Left kidney (tissue), 2 donors: ENCODE data around the gene WWP2. TPM values are rescaled to one million over a fixed set of nuclear protein-coding genes. Genes with fewer than 3 reads are reported as not detected.
"Not testable (repeated sequence)": the region's sequence is repeated elsewhere in the genome, so short reads cannot be mapped to it uniquely, and the experiment has no call there.

Experiments
- DNase-seq: peaks from one replicate; pipeline ENCODE4 v3.0.0-alpha.2; 2013
- polyA plus RNA-seq: library from polyadenylated mRNA; unstranded; fragments of 120-200 nt; gene quantifications from one replicate; pipeline ENCODE4 v1.2.1, GENCODE V29; 2013; ENCODE audit not compliant: insufficient read length

The WWP2 gene
- polyA plus RNA-seq, 1 donor: 46.2 TPM

DNA sequence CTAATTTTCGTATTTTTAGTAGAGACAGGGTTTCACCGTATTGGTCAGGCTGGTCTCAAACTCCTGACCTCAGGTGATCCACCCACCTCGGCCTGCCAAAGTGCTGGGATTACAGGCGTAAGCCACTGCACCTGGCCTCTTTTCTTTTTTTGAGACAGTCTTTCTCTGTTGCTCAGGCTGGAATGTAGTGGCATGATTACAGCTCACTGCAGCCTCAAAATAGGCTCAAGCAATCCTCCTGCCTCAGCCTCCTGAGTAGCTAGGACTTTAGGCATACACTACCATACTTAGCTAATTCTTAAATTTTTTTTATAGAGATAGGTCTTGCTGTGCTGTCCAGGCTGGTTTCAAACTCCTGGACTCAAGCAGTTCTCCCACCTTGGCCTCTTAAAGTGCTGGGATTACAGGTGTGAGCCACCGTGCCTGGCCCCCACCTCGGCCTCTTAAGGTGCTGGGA, 29.3 kb downstream of the WWP2 start:
- DNase-seq: not testable (repeated sequence)

DNA sequence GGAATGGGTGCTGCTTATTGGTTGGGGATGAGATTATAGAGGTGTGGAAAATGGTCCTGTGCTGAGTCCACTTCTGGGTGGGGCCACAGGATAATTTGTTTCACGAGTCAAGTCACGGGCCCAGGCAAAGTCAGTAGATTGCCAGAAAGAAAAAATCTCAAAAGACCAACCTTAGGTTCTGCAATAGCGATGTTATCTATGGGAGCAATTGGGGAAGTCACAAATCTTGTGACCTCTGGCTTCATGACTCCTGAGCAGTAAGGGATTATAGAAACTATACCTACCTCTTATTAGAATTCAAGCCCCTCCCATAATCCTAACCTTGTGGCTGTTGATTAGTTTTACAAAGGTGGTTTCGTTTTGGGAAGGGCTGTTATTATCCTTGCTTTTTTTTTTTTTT, 31.4 kb downstream of the WWP2 start:
- no peak for DNase-seq

DNA sequence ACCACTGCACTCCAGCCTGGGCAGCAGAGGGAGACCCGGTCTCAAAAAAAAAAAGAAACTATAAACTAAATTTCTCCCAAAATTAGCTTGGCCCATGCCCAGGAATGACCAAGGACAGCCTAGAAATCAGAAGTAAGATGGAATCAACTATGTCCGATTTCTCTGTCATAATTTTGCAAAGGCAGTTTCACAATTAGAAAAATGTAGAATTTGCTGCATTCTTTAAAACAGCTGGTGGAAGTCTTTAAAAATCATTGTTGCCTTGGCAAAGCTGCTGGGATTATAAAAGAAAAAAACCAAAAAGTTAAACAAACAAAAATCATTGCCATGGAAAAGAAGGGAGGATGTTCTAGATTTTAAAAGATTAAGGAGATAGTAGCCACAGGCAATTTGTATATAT, 32.4 kb downstream of the WWP2 start:
- DNase-seq: no peak

DNA sequence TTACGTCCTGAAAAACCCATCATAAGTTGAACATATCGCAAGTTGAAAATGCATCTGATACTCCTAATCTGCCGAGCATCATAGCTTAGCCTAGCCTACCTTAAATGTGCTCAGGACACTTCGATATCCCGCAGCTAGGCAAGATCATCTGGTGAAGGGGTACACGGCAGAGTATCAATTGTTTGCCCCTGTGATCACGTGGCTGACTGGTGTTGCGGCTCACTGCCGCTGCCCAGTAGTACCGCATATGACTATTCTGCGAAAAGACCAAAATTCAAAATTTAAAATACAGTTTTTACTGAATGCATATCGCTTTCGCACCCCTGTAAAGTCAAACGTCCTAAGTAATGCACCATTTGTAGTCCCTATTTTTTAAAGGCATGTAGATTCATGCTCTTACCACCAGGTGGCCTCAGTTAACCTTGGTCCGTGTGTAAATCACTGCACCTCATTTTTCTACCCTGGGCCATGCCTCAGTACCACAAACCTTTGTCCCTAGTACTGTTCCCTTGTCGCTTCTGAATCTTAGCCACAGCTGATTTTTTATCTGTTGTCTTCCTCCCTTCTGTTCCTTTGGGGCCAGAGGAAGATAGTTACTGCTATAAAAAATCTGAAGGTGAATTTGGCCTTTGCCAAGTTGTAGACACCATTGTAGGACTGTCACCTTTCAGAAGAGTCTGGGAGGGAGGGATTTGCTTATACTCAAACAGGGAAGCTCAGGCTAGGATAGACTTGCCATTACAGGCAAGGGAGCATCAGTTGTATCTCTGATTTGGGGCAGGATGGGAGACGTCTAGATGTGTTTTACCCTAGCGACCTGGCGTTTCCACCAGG, 34.4 kb downstream of the WWP2 start:
- DNase-seq: peak; percentile 78

DNA sequence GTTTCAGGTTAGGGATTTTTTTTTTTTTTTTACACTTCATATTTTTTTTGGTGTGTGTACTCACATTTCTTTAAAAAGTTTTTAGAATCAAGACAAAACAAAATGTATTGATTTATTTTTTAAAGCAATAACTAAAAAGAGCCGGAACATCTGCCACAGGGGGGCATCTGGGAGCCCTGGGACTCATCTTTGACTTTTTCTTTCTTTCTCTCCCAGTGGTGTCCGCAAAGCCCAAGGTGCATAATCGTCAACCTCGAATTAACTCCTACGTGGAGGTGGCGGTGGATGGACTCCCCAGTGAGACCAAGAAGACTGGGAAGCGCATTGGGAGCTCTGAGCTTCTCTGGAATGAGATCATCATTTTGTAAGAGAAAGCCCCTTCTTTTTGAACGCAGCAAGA, 36.3 kb downstream of the WWP2 start:
- DNase-seq: no peak

DNA sequence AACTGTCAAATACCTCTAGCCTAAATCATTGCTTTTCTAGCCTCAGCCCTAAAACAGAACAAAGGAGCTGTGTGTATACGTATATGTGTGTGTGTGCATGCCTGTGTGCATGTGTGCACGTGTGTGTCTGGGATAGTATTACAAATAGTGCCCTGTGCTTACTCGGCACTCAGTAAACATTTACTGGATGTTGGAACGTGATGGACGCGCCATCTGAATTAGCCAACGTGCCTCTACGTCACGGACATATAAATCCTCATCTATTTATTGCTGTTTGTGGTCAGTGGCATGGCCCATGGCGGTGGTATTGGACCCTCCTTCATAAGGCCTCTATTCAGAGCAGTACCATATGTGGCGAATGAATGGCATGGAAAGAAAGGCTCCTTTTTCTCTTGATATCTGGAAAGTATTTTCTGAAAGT, 37.5 kb downstream of the WWP2 start:
- DNase-seq: no peak

DNA sequence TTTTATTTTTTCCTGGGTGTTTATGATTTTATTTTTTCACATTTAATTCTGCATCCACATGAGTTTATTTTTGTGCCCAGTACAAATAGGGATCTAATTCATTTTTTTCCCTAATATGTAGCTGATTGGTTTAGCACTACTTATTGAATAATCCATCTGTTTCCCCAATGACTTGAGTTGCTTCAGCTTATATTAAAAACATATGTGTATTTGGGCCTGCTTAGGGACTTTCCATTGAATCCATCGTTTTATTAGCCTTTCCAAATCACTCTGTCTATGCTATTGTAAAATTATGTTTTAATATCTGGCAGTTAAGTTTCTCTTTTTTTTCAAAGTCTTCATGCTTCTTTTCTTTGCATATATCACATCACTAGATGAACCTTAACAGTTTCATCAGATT, 42.2 kb downstream of the WWP2 start:
- DNase-seq: no peak

DNA sequence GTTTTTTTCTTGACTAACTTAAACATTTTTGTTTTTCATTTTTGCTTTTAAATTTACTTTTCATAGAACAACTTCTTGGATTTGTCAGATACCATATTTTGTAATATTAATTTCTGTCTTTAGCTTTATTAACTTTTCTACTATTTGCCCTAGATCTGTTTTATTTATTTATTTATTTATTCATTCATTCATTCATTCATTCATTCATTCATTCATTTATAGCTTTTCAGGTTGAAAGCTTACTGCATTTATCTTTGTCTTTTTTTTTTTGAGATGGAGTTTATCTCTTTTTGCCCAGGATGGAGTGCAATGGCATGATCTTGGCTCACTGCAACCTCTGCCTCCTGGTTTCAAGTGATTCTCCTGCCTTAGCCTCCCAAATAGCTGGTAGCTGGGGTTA, 44.6 kb downstream of the WWP2 start:
- DNase-seq: not testable (repeated sequence)

DNA sequence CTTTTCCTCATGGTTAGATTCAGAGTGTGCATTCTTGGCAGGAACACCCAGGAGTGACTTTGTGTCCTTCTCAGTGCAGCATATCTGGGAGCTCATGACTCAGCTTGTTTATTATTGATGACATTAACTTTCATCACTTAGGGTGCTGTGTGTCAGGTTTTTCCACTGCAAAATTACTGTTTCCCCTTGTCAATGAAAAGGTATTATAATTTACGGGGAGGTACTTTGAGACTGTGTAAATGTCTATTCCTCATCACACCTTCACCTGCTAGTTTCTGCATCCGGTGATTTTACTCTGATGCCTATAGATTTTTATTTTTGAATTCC, 50.5 kb downstream of the WWP2 start:
- DNase-seq: no peak

DNA sequence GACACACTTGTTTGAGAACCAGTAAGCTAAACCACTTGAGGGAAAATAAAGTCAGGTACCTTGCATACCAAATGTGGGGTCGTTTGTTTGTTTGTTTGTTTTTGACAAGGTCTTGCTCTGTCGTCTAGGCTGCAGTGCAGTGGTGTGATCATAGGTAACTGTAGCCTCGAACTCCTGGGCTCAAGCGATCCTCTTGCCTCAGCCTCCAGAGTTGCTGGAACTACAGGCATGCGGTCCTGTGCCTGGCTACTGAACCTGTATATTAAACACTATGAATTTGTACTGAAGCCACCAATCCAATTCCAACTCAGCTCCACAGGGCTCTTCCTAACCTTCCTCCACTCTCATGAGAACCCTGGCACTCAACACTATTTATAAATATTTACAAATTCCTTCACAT, 51.9 kb downstream of the WWP2 start:
- DNase-seq: no peak

DNA sequence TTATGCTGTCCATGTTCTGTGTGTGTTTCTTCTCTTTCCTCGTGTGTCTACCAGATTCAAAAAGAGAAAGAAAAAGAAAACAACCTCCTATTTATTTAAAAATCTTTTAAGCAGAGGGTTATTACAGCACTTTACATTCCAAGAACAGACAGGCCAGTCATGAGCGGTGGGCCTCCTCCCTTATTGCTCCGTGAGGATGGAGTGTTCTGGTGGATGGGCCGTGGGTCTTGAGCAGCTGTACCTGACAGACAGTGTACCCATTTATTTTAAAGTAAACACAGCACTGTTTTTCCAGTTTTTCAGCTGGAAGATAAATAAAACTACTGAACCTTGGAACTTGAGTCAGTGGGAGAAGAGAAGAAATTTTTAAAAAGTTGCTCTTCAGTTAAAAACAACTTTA, 52.4 kb downstream of the WWP2 start:
- no peak for DNase-seq

DNA sequence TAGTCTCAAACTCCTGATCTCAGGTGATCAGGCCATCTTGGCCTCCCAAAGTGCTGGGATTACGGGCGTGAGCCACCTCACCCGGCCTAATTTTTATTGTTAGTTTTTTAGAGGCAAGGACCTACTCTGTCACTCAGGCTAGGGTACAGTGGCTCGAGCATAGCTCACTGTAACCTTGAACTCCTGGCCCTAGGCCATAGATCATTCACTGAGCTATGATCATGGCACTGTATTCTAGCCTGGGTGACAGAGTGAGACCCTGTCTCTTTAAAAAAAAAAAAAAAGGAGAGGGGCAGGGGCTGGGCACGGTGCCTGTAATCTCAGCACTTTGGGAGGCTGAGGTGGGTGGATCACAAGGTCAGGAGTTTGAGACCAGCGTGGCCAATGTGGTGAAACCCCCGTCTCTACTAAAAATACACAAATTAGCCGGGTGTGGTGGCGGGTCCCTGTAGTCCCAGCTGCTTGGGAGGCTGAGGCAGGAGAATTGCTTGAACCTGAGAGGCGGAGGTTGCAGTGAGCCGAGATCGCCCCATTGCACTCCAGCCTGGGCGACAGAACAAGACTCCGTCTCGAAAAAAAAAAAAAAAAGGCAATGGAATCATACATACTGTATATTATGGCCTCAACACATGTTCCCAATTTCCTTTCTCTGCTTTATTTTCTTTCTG, 53.2 kb downstream of the WWP2 start:
- DNase-seq: not testable (repeated sequence)

DNA sequence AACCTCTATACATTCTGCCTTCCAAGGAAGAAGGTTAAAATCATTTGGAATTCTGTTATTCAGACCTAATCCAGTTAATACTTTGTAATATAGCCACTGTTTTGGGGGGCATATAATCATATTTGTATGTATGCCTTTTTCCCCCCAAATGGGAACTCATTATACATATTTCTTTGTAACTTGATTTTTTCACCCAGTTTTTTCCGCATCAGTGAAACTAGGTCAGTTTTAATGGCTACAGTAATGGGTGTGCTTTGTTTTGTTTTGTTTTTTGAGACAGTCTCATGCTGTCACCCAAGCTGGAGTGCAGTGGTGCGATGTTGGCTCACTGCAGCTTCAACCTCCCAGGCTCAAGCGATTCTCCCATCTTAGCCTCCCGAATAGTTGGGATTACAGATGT, 54.9 kb downstream of the WWP2 start:
- DNase-seq: no peak

DNA sequence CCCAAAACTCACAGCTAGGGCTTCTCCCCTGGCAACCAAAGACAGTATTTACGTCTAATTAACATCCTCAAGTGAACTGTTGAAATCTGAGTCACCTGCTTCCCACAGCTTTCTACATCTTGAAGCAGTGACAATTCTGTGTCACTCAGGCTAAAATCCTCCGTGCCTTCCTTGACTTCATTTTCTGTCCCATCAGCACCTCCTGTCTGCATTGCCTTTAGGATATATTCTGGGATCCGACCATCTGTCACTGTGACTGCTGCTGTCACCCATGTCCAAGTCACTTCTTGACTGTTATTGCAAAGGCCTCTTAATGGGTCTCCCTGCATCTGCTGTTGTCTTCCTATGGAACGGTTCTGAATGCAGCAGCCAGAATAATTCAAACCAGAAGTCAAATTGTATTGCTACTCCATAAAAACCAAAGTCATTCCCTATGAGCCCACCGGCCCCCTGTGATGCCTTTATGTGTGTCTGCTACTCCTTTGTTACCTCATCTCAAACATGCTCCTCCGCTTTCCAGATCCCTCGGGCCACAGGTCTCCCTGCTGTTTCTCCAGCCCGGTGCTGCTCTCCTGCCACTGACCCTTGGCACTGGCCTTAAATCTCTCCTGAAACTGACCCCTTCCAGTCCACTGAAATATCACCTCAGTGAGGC, 56.9 kb downstream of the WWP2 start:
- DNase-seq: no peak

DNA sequence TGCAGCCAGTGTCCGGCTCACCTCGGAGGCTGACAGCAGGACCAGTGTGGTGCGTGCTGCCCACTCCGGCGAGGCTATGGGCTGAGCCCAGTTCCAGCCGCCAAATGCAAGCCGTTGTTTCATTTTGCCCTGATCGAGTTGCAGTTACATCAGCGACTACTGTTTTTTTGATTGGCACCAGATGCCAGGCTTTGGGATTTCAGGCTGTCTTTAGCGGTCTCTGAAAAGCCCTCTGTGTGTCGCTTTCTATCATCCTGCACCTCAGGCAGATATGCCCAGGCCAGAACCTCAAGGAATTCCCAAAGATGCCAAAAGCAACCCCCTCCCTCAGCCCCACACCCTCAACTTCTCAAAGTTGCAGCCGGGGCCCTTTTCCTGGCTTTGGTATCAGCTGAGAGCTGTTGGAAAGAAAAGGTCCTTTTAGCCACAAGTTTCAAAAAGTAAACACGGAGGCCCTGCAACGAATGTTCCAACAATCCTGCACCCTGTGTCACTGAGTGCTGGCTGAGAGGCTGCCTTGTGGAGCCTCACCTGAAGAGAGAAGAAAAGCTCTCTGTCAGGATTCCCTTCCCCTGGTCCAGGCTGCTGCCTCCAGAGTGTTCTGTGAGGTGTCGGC, 58.9 kb downstream of the WWP2 start:
- no peak for DNase-seq

DNA sequence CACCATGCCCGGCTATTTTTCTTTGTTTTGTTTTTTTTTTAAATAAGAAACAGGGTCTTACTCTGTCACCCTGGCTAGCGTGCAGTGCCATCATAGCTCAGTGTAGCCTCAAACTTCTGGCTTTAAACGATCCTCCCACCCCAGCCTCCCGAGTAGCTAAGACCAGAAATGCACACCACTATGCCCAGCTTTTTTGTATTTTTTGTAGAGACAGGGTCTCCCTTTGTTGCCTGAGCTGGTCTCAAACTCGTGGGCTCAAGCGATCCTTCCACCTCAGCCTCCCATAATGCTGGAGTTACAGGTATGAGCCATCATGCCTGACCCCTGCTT, 59.7 kb downstream of the WWP2 start:
- DNase-seq: no peak

DNA sequence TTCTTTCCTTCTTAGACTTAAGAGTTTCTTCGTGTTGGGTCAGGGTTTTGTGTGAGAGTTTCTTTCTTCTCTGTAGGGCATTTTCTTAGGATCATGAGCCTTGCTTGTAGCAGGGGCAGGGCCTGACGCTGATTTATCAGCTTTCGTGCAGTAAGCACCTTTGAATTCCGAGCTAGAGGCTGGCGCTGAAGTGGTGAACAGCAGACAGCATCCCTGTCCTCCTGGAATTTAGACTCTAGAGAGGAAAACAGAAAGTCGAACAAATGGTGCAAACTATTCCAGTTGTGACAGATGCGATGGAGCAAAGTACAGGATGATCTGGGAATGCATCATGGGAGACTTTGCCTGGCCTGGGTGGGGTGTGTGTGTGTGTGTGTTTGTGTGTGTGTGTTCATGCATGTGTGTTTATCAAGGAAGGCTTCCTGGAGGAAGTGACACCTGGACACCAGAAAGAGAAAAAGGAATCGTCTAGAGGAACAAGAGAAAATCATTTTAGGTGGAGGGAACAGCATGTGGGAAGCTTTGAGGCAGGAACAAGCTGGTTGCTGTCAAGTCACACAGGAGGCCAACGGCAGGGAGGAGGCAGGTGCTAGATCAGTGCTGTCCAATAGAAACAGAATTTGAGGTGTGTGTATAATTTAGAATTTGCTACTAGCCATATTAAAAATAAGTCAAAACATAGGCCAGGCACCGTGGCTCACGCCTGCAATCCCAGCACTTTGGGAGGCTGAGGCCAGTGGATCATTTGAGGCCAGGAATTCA, 60.2 kb downstream of the WWP2 start:
- no peak for DNase-seq

DNA sequence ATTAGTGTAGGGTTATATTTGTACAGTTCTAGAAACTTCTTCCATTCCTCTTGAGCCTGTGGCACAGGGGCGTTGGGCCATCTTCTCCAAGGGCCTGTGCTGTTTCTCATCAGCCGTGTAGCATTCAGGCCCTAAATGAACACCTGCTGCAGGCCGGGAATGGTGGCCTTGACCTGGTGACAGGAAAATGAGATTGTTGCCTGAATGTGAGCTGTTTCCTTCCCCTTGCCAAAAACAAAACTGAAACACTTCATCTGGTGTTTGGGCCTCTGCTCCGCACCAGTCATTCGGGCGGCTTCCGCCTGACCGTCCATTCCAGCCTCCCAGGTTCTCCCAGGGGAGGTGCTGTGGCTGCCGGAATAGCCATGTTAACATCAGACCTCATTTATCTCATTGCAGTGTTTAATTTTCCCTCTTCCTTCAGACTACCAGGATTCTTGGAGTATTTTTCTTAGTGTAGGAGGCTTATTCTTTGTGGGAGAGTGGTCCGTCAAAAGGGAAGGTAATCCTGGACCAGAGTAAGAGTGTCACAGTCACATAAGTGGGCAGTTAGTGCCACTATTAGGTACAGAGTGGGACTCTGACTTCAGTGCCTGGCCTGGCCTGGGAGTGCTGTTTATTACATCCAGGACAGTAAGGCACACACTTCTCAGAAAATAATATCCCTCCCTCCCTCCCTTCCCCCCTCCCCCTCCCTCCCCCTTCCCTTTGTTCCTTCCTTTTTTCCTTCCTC, 61.9 kb downstream of the WWP2 start:
- no peak for DNase-seq

DNA sequence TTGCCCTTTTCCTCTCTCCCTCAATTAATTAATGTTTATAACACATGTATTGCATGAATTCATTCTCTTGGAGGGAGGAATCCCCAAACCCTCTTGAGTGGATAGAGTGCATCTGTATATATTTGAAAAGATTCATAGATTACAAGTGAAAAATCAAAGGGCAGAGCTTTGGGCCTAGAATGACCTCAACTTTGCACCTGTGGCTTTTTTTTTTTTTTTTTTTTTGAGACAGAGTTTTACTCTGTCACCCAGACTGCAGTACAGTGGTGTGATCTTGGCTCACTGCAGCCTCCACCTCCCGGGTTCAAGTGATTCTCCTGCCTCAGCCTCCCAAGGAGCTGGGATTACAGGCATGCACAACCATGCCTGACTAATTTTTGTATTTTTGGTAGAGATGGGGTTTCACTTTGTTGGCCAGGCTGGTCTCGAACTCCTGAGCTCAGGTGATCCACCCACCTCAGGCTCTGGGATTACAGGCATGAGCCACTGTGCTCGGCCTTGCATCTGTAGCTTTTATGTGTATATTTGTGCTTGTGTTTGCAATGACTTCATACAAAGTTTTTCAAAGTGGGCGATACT, 62.5 kb downstream of the WWP2 start:
- not testable (repeated sequence) for DNase-seq

DNA sequence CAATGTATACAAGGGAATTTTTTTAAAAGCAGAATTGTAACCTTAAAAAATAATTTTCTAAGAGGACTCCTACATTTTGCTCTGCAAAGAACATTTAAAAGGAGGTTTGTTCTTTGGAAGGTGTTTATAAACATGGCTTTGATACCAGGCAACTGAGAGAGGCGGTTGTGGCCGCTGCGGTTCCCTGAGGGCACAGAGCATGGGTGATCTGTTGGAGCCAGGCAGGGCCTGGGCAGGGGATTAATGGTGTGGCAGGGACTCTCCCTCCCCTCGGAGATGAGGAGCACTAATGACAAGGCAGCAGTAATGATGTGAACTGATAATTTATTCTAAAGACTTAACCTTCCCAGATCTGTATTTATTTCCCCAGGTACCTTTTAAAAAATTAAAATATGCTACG, 65.4 kb downstream of the WWP2 start:
- DNase-seq: no peak

DNA sequence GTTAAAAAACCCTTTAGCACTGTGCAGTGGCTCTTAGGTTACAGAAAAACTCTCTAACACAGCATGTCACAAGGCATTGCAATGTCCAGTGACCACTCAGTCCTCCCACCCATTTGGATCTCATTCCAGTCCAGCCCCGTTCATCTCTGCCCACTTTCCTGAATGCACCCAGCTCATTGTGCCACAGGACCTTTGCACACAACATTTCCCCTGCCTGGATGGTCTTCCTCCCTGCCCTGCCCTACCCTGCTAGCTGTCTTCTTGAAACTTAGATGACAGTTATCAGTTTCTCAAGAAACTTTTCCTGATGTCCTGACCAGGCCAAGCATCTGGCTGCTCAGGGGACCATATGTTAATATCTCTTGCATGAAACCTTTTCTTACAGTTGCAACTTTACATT, 67.2 kb downstream of the WWP2 start:
- DNase-seq: no peak
